ENCODE results near the gene SCNN1B. TPM values are rescaled to one million over a fixed set of nuclear protein-coding genes. Genes with fewer than 3 reads are reported as not detected.
"Not testable (repeated sequence)": the region's sequence is repeated elsewhere in the genome, so short reads cannot be mapped to it uniquely, and the experiment has no call there.

Gene SCNN1B
- total RNA-seq, 1 donor from 2014 or later, result 0.29 TPM

DNA sequence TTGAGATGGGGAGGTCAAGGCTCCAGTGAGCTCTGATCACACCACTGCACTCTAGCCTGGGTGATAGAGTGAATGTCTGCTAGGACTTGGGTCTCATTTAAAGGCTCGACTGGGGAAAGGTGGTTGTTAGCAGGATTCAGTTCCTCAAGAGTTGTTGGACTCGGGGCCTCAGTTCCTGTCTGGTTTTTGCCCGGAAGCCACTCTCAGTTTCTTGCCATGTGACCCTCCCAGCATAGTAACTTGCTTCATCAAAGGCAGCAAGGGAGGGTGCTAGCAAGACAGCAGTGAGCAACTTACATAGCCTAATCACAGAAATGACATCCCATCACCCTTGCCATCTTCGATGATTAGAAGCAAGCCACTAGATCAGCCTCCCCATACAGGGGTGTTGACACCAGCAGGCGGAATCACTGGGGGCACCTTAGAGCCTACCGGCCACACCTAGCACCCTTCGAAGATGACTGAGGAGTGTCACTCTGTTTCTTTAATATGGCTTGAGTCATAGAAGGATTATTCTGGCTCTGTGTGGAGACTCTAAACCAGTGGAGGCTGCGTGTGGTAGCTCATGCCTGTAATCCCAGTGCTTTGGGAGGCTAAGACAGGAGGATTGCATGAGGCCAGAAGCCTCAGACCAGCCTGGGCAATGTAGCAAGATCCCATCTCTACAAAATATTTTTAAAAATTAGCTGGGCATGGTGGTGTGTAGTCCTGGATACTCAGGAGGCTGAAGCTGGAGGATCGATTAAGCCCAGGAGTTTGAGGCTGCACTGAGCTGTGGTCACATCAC, 13.2 kb upstream of the SCNN1B start:
- no peak for DNase-seq (ENCODE audit: extremely low read depth, low read depth, low spot score)

DNA sequence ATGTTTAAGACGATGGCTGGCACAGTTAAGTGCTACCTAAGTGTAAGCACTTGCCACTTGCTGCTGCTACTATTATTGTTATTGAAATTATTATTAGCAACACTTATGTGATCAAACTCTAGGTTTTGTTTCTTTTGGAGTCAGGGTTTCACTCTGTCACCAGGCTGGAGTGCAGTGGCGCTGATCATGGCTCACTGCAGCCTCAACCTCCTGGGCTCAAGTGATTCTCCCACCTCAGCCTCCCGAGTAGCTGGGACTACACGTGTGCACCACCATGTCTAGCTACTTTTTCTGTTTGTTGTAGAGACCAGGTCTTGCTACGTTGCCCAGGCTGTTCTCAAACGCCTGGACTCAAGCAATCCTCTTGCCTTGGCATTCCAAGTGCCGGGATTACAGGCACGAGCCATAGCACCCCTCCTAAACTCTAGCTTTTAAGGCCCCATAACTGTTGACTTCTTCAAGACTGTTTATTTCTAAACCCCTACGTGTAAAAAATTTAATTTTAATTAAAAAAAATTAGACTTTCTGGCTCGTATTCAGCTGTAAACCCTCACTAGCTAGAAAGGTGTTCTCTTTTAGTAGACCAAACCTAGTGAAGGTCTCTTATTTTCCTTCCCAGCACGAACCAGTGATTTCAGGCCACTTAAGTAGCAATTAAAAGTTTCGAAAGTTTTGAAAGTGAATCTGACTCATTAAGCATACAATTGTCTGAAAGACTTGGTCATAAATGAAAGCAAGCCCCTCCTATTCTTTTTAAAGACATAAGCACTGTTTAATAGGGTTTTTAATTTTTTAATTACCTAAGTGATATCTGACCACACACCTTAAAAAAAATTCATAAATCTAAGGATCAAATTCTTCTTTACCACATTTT, 11.7 kb upstream of the SCNN1B start:
- DNase-seq (ENCODE audit: extremely low read depth, low read depth, low spot score), result no peak

DNA sequence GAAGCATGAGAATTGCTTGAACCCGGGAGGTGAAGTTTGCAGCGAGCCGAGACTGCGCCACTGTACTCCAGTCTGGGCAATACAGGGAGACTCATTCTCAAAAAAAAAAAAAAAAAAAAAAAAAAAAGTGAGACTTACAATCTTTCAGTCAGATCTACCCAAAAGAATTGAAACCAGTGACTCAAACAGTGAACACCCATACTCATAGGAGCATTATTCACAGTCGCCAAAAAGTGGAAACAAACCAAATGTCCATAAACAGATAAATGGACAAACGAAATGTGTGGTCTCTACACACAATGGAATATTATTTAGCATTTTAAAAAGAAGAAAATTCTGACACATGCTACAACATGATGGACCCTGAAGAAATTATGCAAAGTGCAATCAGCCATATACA, 9.1 kb upstream of the SCNN1B start:
- no peak for DNase-seq (ENCODE audit: extremely low read depth, low read depth, low spot score)

DNA sequence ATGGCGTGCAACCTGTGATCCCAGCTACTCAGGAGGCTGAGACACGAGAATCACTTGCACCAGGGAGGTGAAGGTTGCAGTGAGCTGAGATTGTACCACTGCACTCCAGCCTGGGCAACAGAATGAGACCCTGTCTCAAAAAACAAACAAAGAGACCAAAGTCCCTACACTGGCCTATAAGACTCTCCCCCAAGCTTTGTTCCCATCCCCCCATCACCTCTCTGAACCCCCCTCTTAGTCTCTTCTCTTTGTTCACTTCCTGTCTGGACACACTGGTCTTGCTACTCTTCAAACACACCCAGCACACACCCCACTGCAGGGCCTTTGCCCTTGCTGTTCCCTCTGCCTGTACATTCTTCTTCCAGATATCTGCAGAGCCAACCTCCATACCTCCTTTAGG, 7.8 kb upstream of the SCNN1B start:
- DNase-seq (ENCODE audit: extremely low read depth, low read depth, low spot score), result no peak

DNA sequence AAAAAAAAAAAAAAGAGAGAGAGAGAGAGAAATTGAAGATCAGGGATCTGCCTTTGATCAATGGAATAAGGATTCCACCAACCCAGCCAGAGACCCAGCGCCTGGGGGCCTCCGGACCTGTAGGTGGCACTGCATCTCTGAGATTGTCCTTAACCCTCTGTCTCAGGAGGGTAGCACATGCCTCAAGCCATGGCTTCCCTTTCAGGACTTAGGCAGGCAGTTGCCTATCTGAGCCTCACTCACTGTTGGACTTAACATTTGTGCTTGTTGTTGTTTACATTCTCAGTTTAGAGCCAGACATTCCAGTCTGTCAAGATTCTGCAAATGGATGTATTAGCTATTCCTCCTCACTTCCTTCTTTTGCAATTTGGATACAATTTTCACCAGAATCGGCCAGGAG, 5.1 kb upstream of the SCNN1B start:
- DNase-seq (ENCODE audit: extremely low read depth, low read depth, low spot score), result no peak

DNA sequence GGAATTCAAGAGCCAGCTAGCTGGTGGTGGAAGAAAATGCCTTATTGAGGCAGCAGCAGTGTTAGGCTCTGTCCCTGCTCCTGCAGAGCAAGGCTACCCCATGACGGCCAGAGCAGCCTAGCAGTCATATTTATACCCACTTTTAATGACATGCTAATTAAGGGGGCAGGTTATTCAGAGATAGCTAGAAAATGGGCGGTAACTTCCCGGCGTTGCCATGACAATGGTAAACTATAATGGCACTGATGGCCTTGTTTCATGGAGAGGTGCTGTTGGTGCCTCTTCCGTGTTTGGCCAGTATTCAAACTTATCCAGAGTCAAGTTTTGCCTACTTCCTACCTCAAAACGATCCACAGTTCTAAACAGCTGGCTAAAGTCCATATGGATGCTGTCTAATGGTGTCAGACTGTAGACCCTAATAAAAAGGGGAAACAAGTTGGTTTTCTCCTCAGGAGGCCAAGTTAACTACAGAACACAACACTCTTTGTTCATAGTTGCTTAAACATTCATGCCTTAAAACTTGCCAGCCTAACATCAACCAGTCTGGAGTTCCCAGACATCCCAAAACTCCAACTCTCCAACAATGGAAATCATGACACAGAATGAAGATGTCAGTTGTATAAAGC, 3.7 kb upstream of the SCNN1B start:
- DNase-seq (ENCODE audit: extremely low read depth, low read depth, low spot score), result no peak

DNA sequence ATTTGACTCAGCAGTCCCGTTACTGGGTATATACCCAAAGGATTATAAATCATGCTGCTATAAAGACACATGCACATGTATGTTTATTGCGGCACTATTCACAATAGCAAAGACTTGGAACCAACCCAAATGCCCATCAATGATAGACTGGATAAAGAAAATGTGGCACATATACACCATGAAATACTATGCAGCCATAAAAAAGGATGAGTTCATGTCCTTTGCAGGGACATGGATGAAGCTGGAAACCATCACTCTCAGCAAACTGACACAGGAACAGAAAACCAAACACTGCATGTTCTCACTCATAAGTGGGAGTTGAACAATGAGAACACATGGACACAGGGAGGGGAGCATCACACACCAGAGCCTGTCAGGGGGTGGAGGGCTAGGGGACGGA, 2.3 kb upstream of the SCNN1B start:
- not testable (repeated sequence) for DNase-seq (ENCODE audit: extremely low read depth, low read depth, low spot score)

DNA sequence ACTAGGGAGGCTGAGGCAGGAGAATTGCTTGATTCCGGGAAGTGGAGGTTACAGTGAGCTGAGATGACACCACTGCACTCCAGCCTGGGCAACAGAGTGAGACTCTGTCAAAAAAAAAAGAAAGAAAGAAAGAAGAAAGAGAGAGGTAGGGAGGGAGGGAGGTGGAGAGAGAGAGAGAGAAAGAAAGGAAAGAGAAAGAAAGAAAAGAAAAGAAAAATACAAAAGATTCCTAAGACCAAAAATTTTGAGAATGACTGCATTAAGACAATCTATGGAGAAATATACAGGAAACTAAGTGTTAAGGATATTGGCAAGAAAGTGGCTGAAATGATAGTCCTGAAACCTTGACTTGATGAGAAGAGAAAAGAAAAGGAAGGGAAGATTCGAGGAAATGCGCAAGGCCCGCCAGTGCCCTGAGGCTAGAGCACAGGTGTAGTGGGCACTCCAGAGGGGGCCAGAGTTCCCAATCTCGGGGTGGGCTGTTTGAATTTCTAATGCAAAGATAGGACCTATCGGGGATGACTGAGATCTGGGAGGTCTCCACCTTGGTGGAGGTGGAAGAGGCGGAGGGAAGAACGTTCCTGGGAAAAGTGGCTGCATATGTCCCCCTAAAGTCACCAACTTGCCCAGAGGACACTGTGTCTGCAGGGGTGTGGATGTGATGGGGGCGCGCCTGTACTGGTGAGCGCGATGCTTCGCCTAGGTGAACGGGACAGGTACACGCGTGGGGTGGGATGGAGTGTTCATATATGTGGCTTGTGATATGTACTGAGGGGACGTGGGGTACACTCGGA, 654 bp upstream of the SCNN1B start:
- DNase-seq (ENCODE audit: extremely low read depth, low read depth, low spot score), result no peak

DNA sequence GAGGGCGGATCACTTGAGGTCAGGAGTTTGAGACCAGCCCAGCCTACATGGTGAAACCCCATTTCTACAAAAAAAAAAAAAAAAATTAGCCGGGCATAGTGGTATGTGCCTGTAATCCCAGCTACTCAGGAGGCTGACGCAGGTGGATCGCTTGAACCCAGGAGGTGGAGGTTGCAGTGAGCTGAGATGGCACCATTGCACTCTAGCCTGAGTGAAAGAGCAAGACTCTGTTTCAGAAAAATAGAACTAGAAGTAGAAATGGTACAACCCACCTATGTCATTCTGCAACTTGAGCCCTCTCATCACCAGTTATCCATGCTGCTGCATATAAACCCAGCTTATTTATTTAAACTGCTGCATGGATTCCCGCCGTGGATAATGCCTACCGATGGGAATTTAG, 1.6 kb downstream of the SCNN1B start:
- DNase-seq (ENCODE audit: extremely low read depth, low read depth, low spot score), result no peak

DNA sequence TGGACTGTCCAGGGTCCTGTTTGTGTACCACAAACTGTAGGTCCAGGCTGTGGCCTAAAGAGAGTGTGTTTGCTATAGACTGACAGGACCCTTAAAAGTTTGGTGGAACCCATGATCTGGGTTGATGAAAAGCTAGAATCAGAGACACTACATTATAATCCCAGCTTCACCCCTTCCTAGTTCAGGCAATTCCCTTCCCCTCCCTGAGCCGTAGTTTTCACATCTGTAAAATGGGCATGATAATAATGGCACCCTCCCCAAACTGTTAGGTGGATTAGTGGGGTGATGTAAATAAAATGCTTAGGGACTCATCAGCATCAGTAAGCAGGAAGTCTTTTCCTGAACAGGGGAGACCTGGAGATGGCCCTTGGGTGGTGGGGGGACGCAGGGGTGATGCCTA, 2.5 kb downstream of the SCNN1B start:
- no peak for DNase-seq (ENCODE audit: extremely low read depth, low read depth, low spot score)

DNA sequence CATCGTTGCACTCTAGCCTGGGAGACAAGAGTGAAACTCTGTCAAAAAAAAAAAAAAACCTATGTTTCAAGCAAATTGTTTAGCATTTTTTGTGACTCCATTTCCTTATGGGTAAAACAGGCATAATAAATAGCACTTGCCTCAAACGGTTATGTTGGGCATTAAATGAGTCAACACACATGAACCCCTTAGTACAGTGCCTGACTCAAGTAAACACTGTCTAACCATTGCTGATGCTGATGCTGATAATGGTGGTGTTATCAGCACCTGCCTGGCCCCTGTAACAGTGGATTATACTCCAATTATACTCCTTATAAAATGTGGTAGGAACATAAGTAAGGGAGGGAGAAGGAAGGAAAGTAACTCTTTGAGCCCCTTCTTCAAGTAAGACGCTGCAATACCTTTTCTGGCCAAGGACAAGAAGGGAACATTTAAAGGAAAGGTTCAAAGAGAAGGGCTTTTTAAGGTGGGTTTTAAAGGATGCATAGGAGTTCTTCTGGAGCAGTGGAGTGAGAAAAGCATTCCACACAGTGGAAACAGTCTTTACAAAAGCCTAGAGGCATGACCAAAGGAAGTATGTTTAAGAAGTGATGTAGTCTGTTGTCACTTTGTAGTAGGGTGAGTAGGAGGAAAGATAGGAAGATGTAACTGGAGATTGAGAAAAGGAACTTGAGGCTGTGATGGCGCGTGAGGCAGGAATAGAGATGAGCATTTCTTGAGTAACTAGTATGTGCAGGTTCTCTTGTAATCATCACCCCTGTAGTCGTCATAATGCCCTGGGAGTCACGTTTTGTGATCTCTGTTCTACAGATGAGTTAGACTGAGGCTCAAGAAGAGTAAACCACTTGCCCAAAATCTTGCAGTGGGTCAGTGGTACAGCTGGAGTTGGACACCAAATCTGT, 4.3 kb downstream of the SCNN1B start:
- no peak for DNase-seq (ENCODE audit: extremely low read depth, low read depth, low spot score)

DNA sequence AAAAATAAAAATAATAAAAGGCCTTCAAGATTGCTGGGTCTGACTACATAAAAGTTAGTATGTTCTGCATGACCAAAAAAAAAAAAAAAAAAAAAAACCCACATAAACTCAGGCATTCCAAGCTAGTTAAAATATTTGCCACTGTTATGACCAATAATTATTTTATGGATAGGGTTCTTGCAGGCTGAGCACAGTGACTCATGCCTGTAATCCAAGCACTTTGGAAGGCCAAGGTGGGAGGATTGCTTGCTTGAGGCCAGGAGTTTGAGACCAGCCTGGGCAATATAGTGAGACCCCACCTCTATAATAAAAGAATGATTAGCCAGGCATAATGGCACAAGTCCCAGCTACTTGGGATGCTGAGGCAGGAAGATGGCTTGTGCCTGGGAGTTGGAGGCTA, 8.1 kb downstream of the SCNN1B start:
- DNase-seq (ENCODE audit: extremely low read depth, low read depth, low spot score), result no peak

DNA sequence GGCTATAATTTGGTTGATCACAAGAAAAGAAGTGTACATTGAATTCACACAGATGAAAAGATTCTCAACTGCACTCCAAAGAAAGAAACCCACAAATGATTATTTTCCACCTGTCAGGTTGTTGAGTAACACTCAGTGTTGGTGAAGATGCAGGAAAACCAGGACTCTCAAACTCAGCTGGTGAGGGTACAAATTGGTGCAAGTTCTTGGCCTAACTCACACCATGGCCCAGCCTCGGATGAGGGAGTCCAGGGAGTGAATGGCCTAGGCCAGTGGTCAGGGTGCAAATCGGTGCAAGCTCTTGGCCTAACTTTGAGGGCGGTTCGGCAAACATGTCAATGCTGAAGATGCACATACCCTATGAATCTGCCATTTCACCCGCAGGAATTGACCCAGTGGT, 8.6 kb downstream of the SCNN1B start:
- DNase-seq (ENCODE audit: extremely low read depth, low read depth, low spot score), result no peak

DNA sequence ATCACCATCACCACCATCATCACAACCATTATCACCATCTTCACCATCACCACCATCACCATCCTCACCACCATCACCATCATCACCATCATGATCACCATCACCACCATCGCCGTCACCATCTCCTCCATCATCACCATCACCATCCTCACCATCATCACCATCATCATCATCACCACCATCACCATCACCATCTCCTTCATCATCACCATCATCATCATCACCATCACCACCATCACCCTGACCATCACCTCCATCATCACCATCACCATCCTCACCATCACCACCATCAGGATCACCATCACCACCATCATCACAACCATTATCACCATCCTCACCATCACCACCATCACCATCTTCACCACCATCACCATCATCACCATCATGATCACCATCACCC, 14.1 kb downstream of the SCNN1B start:
- DNase-seq (ENCODE audit: extremely low read depth, low read depth, low spot score), result no peak

DNA sequence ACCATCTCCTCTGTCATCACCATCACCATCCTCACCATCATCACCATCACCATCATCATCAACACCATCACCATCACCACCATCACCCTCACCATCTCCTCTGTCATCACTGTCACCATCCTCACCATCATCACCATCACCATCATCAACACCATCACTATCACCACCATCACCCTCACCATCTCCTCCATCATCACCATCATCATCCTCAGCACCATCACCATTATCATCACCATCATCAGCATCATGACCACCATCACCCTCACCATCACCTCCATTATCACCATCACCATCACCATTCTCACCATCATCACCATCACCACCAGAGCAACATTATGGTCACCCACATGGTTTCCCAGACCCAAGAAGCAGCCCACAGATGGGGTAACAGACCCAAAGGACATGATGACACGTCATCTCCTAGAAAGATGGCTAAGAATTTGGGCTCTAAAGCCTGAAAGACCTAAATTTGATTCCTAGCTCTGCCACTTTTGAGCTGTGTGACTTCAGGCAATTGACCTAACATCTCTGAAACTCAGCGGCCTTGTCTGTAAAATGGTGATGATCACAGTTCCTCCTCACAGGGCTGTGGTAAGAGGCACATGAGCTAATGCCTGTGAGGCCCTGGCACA, 14.6 kb downstream of the SCNN1B start:
- no peak for DNase-seq (ENCODE audit: extremely low read depth, low read depth, low spot score)

DNA sequence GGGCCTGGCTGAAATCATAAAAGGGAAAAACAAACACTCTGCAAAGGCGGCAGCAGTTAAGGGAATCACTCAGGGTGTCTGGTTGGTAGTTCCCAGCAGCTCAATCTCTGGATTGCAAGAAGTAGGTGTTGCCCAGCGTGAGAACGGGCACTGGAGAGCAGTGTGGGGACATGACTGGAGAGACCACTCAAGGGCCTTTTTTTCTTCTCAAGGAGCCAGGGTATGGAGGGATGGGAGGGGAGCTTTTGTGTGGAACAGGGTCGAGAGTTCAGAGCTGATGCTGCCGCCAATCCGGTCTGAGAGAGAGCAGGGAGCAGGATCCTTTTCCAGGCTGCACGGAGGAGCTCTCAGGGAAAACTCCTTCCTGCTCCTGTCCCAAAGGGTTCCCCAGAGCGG, 15.2 kb downstream of the SCNN1B start:
- no peak for DNase-seq (ENCODE audit: extremely low read depth, low read depth, low spot score)

DNA sequence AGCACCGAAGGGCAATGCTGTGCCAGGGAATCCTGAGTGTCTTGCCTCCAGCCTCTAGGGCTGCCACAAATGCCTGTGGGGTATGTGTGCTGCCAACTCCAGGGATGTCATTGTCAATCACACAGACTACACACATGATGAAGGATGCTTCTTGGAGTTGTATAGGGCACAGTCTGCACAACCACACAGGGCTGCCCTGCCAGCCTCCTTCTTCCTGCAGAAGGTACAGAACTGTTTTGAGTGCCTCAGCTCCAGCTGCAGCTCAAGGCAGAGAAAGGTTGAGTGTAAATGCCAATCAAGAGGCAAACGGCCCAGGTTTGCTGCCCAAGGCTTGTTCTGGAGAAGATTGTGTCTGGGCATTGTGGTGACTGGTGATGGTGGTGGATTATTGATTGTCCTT, 15.6 kb downstream of the SCNN1B start:
- DNase-seq (ENCODE audit: extremely low read depth, low read depth, low spot score), result no peak

DNA sequence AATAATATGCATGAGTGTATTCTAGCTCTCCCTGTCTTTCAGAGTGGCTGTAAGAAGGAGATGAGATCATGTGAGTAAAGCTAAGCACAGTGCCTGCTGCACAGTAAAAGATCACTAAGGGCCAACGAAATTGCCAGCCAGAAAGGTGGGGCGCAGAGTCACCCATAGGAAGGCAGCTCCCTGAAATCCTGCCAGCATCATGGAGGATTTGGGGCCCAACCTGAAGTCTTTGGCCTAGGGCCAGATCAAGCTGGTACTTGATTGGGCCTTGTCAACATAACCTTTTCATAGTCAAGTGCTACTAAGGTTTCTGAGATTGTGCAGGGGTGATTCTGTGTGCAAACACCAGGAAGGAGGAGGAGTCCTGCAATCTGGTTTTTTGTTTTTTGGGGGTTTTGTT, 16.5 kb downstream of the SCNN1B start:
- no peak for DNase-seq (ENCODE audit: extremely low read depth, low read depth, low spot score)

DNA sequence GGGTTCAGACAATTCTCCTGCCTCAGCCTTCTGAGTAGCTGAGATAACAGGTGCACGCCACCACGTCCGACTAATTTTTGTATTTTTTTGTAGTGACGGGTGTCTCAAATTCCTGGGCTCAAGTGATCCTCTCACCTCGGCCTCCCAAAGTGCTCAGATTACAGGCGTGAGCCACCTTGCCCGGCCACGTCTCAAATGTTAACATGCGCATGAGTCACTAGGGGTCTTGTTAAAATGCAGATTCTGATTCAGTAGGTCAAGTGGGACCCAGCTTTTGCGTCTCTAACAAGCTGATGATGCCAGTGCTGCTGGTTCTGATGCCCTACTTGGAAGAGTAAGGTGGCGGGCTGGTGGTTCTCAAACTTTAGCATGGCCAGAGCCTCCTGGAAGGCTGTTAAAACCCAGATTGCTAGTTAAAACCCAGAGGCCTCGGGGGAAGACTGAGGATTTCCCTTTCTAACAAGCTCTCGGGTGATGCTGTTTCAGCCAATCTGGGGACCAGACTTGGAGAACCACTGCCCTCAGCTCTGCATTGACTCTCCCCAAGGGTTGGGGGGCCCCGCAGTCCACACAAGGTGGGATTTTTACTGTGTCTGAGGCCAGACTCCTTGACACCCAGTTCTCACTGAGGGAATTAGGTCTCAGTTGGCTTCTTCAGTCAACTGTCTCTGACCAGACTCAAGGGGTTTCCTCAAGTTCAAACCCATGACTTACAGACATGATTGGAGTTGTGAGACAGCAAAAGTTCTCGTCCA, 17.9 kb downstream of the SCNN1B start:
- no peak for DNase-seq (ENCODE audit: extremely low read depth, low read depth, low spot score)
